Ovary (tissue), 3 donors: Measurements from ENCODE around the gene ZNHIT2.

Experiments
- CTCF ChIP-seq, 3 donors: fragments of 450-650 bp in 2 of 3; fragments of 200-600 bp in 1 of 3; IDR thresholded peaks; one replicate each; pipeline versions ENCODE4 v1.5.1 to v1.8.0; 2016 to 2022; ENCODE audit warnings: antibody characterized with exemption in 3 of 3, mild to moderate bottlenecking in 1 of 3
- POLR2A ChIP-seq: fragments of 450-650 bp; IDR thresholded peaks from one replicate; pipeline ENCODE4 v1.6.1; 2017; ENCODE audit warnings: antibody characterized with exemption, mild to moderate bottlenecking, moderate library complexity
- donor health status: DM: no; HTN: no; CAD: no.

GRCh38 chr11:65069217-65069616, 48.3 kb downstream of the ZNHIT2 start:
- TF ChIP-seq CTCF (IDR thresholded peaks at IDR 0.05) (no peak), POLR2A (no peak)
